GM10266 (cell line): Measurements from ENCODE around the gene PCDHGA1.

ENCODE experiments used
- DNase-seq: peaks from one replicate; pipeline ENCODE4 v3.0.0; 2012; ENCODE audit errors: extremely low spot score
- CTCF ChIP-seq: IDR thresholded peaks from 2 replicates; pipeline ENCODE4 v1.5.1; 2012; ENCODE audit warnings: mild to moderate bottlenecking, low read depth; ENCODE audit not compliant: control insufficient read depth, insufficient read depth; ENCODE audit errors: missing control alignments

The PCDHGA1 gene

GRCh38 chr5:141437221-141437620, 106.9 kb downstream of the PCDHGA1 start:
- TF ChIP-seq CTCF: no peak
- no peak for DNase-seq

- DNase-seq: no peak
Observed at GRCh38 chr5:141439411-141440141, 109.3 kb downstream of the PCDHGA1 start.

GRCh38 chr5:141440341-141440740, 110.0 kb downstream of the PCDHGA1 start:
- DNase-seq: no peak
- TF ChIP-seq CTCF: no peak

More at GRCh38 chr5:141439411-141440141, 109.3 kb downstream of the PCDHGA1 start:
- no peak for TF ChIP-seq CTCF

- no peak for DNase-seq
- no peak for TF ChIP-seq CTCF
Observed at GRCh38 chr5:141441571-141442170, 111.4 kb downstream of the PCDHGA1 start.

GRCh38 chr5:141465351-141465750, 135.0 kb downstream of the PCDHGA1 start:
- TF ChIP-seq CTCF: no peak

GRCh38 chr5:141475625-141476131, 145.4 kb downstream of the PCDHGA1 start, which contains the start of gene PCDHGC3:
TSS of gene PCDHGC3 (plus strand) at chr5:141475966. CDS start at chr5:141476117, 151 bp downstream.
- peak; percentile 83 for DNase-seq
- TF ChIP-seq CTCF: peak; percentile 70

More at GRCh38 chr5:141465351-141465750, 135.0 kb downstream of the PCDHGA1 start:
- DNase-seq: no peak
